ENCODE measurements around the gene FXYD6. TPM values are rescaled to one million over a fixed set of nuclear protein-coding genes. Genes with fewer than 3 reads are reported as not detected.
A peak's percentile ranks its signal among the peaks of the same experiment; 100 is the strongest.

FXYD6 gene
- total RNA-seq, 1 experiment from 2014 or later, result not detected

DNA sequence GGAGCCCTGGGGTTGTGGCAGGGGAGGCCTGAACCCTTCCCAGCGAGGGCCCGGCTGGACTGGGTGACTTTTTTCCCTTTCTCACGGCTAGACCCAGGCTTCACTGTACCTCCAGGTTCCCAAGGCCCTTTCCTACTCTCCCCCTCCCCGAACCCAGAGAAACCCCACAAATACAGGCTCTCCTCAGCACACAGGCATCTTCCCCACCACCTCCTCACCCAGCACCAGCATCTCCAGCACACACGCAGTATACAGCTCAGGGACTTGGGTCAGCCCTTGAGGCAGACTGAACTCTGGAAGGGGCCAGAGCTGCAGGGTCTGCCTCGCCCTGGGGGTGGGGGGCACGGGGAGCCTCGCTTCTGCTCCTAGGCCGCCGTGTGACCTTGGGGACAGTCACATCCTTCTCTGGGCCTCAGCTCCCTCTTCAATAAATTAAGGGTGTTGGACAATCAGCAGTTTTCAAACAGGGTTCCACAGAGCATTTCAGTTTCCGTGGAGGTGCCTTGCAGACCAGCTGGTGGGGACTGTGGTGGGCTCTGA, 48.2 kb upstream of the FXYD6 start:
- Histone ChIP-seq H3K27me3 (ENCODE audit: low read length) (peaks cover 56% of the 10 kb centered on the region), H3K27ac (ENCODE audit: low read length) (no peak overlapping the region), H2AFZ (ENCODE audit: low read length) (no peak overlapping the region), H3K9me3 (ENCODE audit: low read length) (no peaks in the 10 kb centered on the region), H4K20me1 (ENCODE audit: low read length) (no peaks in the 10 kb centered on the region), H3K36me3 (ENCODE audit: low read depth, low read length) (no peaks in the 10 kb centered on the region), H3K4me3 (ENCODE audit: low read length) (no peak overlapping the region), H3K79me2 (ENCODE audit: low read length) (no peaks in the 10 kb centered on the region), H3F3A (ENCODE audit: low read length, unreplicated experiment) (no peaks in the 10 kb centered on the region), H3K9me2 (replicated peaks; ENCODE audit: low read length) (no peaks in the 10 kb centered on the region), H3K9ac (ENCODE audit: low read length) (no peak overlapping the region), H3K4me1 (ENCODE audit: insufficient read depth, low read length) (peaks cover 11% of the 10 kb centered on the region), H3K4me2 (ENCODE audit: low read length) (no peak overlapping the region)
- no peak for TF ChIP-seq EZH2 (IDR thresholded peaks at IDR 0.05; ENCODE audit: low read length, unreplicated experiment)
- no peak for TF ChIP-seq EZH2phosphoT487 (IDR thresholded peaks at IDR 0.05; ENCODE audit: borderline replicate concordance, low read length)
- TF ChIP-seq, protein P1, sequence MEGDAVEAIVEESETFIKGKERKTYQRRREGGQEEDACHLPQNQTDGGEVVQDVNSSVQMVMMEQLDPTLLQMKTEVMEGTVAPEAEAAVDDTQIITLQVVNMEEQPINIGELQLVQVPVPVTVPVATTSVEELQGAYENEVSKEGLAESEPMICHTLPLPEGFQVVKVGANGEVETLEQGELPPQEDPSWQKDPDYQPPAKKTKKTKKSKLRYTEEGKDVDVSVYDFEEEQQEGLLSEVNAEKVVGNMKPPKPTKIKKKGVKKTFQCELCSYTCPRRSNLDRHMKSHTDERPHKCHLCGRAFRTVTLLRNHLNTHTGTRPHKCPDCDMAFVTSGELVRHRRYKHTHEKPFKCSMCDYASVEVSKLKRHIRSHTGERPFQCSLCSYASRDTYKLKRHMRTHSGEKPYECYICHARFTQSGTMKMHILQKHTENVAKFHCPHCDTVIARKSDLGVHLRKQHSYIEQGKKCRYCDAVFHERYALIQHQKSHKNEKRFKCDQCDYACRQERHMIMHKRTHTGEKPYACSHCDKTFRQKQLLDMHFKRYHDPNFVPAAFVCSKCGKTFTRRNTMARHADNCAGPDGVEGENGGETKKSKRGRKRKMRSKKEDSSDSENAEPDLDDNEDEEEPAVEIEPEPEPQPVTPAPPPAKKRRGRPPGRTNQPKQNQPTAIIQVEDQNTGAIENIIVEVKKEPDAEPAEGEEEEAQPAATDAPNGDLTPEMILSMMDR (conservative IDR thresholded peaks at IDR 0.05; ENCODE audit: low read depth, low read length), result no peak
- ChIA-PET POLR2A (ENCODE audit: unreplicated experiment) (no interaction called here), CTCF (interaction anchor here (0.7 kb wide), 1 partner anchor 20 kb away, joined by 3 read pairs; no protein-coding TSS in a partner anchor)
- no TSS peak for BruUV-seq (replicated peaks)
- DNase-seq, result no peak
- intact Hi-C loops (cut with micrococcal nuclease), result no loop called here
- ATAC-seq, result no peak

DNA sequence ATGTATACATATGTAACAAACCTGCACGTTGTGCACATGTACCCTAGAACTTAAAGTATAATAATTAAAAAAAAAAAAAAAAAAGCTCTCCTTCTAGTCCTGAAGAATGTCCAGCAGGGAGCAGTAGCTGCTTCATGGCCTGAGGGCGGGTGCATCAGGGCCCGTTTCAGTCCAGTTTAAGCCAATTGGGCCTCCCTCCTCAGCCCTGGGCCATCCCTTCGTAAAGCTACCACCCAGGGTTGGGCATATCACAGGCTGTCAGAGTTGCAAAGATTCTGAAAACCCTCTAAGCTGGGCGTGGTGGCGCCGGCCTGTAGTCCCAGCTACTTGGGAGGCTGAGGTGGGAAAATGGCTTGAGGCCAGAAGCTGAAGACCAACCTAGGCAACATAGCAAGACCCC, 47.3 kb upstream of the FXYD6 start:
- no peak overlapping the region for H2AFZ ChIP-seq (ENCODE audit: low read length)
- H3K4me3 ChIP-seq (ENCODE audit: low read length), result no peak overlapping the region
- intact Hi-C loops (cut with micrococcal nuclease), result no loop called here
- no peak overlapping the region for H3K27ac ChIP-seq (ENCODE audit: low read length)
- ATAC-seq (no peak), DNase-seq (no peak)
- H3K4me2 ChIP-seq (ENCODE audit: low read length), result no peak overlapping the region
- TF ChIP-seq, protein P1 (conservative IDR thresholded peaks at IDR 0.05; ENCODE audit: low read depth, low read length), result 0 out of 2 replicates have a peak, but pooled peaks have one; percentile 24
- no peak for TF ChIP-seq EZH2 (IDR thresholded peaks at IDR 0.05; ENCODE audit: low read length, unreplicated experiment)
- H3K9me3 ChIP-seq (ENCODE audit: low read length), result no peaks in the 10 kb centered on the region
- no peaks in the 10 kb centered on the region for H3K36me3 ChIP-seq (ENCODE audit: low read depth, low read length)
- BruUV-seq (replicated peaks), result no TSS peak
- POLR2A ChIA-PET (ENCODE audit: unreplicated experiment), result no interaction called here
- H3K79me2 ChIP-seq (ENCODE audit: low read length), result no peaks in the 10 kb centered on the region
- CTCF ChIA-PET, result interaction anchor here (0.7 to 1.2 kb wide), 2 partner anchors 23 to 127 kb away, joined by 3 to 5 read pairs; no protein-coding TSS in a partner anchor
- peaks cover 2% of the 10 kb centered on the region for H3K4me1 ChIP-seq (ENCODE audit: insufficient read depth, low read length)
- H3K9me2 ChIP-seq (replicated peaks; ENCODE audit: low read length), result no peaks in the 10 kb centered on the region
- no peaks in the 10 kb centered on the region for H4K20me1 ChIP-seq (ENCODE audit: low read length)
- no peak overlapping the region for H3K9ac ChIP-seq (ENCODE audit: low read length)
- no peaks in the 10 kb centered on the region for H3F3A ChIP-seq (ENCODE audit: low read length, unreplicated experiment)
- peaks cover 56% of the 10 kb centered on the region for H3K27me3 ChIP-seq (ENCODE audit: low read length)

DNA sequence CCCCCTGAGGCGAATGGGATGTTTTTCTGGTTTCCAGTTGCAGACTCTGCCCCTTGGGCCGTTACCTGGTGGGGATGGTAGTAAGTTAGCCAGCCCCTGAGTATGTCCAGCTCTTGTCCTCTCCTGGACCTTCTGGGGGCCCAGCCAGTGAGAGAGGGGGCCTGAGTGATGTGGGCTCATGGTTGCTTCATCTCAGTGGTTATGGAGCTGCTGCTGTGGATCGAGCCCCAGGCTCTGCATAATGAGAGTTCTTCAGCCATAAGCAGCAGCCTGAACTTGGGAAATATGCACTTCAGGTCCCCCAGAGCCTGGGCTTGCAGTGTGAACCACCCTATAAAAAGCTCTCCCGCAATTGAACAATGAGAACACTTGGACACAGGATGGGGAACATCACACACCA, 46.8 kb upstream of the FXYD6 start:
- no peaks in the 10 kb centered on the region for H4K20me1 ChIP-seq (ENCODE audit: low read length)
- H3F3A ChIP-seq (ENCODE audit: low read length, unreplicated experiment), result no peaks in the 10 kb centered on the region
- no peak overlapping the region for H2AFZ ChIP-seq (ENCODE audit: low read length)
- ATAC-seq, result no peak
- H3K4me2 ChIP-seq (ENCODE audit: low read length), result no peak overlapping the region
- TF ChIP-seq, protein P1 (conservative IDR thresholded peaks at IDR 0.05; ENCODE audit: low read depth, low read length), result no peak
- no peak for TF ChIP-seq EZH2 (IDR thresholded peaks at IDR 0.05; ENCODE audit: low read length, unreplicated experiment)
- TF ChIP-seq EZH2phosphoT487 (IDR thresholded peaks at IDR 0.05; ENCODE audit: borderline replicate concordance, low read length), result no peak
- POLR2A ChIA-PET (ENCODE audit: unreplicated experiment), result no interaction called here
- no TSS peak for BruUV-seq (replicated peaks)
- no peak overlapping the region for H3K4me3 ChIP-seq (ENCODE audit: low read length)
- H3K27ac ChIP-seq (ENCODE audit: low read length), result no peak overlapping the region
- intact Hi-C loops (cut with micrococcal nuclease), result no loop called here
- no peaks in the 10 kb centered on the region for H3K9me3 ChIP-seq (ENCODE audit: low read length)
- no peak for DNase-seq
- peaks cover 58% of the 10 kb centered on the region for H3K27me3 ChIP-seq (ENCODE audit: low read length)
- H3K4me1 ChIP-seq (ENCODE audit: insufficient read depth, low read length), result no peaks in the 10 kb centered on the region
- H3K9ac ChIP-seq (ENCODE audit: low read length), result no peak overlapping the region
- no peaks in the 10 kb centered on the region for H3K36me3 ChIP-seq (ENCODE audit: low read depth, low read length)
- CTCF ChIA-PET, result interaction anchor here (1.2 kb wide), 1 partner anchor 23 kb away, joined by 3 read pairs; no protein-coding TSS in a partner anchor
- H3K9me2 ChIP-seq (replicated peaks; ENCODE audit: low read length), result no peaks in the 10 kb centered on the region
- no peaks in the 10 kb centered on the region for H3K79me2 ChIP-seq (ENCODE audit: low read length)
